ENCODE results near the gene POLR2E.

Gene POLR2E

GRCh38 chr19:1047696-1048147 is 47.5 kb downstream of the POLR2E start:
- no peak for DNase-seq (ENCODE audit: low read depth)
- TF ChIP-seq, protein P1, sequence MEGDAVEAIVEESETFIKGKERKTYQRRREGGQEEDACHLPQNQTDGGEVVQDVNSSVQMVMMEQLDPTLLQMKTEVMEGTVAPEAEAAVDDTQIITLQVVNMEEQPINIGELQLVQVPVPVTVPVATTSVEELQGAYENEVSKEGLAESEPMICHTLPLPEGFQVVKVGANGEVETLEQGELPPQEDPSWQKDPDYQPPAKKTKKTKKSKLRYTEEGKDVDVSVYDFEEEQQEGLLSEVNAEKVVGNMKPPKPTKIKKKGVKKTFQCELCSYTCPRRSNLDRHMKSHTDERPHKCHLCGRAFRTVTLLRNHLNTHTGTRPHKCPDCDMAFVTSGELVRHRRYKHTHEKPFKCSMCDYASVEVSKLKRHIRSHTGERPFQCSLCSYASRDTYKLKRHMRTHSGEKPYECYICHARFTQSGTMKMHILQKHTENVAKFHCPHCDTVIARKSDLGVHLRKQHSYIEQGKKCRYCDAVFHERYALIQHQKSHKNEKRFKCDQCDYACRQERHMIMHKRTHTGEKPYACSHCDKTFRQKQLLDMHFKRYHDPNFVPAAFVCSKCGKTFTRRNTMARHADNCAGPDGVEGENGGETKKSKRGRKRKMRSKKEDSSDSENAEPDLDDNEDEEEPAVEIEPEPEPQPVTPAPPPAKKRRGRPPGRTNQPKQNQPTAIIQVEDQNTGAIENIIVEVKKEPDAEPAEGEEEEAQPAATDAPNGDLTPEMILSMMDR (conservative IDR thresholded peaks at IDR 0.05; ENCODE audit: low read length), result no peak

GRCh38 chr19:1046836-1047695 is 48.1 kb downstream of the POLR2E start:
- no peak for DNase-seq (ENCODE audit: low read depth)
- H3K4me3 ChIP-seq (ENCODE audit: low read length), result no peak overlapping the region
- TF ChIP-seq, protein P1 (conservative IDR thresholded peaks at IDR 0.05; ENCODE audit: low read length), result no peak

More at GRCh38 chr19:1047696-1048147, 47.5 kb downstream of the POLR2E start:
- H3K4me3 ChIP-seq (ENCODE audit: low read length), result no peak overlapping the region

- TF ChIP-seq, protein P1 (conservative IDR thresholded peaks at IDR 0.05; ENCODE audit: low read length), result no peak
- no peak overlapping the region for H3K4me3 ChIP-seq (ENCODE audit: low read length)
- DNase-seq (ENCODE audit: low read depth), result no peak
These were observed 49.0 kb downstream of the POLR2E start for GRCh38 chr19:1046117-1046626.

- TF ChIP-seq, protein P1 (conservative IDR thresholded peaks at IDR 0.05; ENCODE audit: low read length), result no peak
- no peak for DNase-seq (ENCODE audit: low read depth)
- no peak overlapping the region for H3K4me3 ChIP-seq (ENCODE audit: low read length)
These were observed 50.0 kb downstream of the POLR2E start for GRCh38 chr19:1045247-1045603.

- DNase-seq (ENCODE audit: low read depth), result no peak
- TF ChIP-seq, protein P1 (conservative IDR thresholded peaks at IDR 0.05; ENCODE audit: low read length), result no peak
- no peak overlapping the region for H3K4me3 ChIP-seq (ENCODE audit: low read length)
These were observed 52.3 kb downstream of the POLR2E start for GRCh38 chr19:1042689-1043511.

DNA sequence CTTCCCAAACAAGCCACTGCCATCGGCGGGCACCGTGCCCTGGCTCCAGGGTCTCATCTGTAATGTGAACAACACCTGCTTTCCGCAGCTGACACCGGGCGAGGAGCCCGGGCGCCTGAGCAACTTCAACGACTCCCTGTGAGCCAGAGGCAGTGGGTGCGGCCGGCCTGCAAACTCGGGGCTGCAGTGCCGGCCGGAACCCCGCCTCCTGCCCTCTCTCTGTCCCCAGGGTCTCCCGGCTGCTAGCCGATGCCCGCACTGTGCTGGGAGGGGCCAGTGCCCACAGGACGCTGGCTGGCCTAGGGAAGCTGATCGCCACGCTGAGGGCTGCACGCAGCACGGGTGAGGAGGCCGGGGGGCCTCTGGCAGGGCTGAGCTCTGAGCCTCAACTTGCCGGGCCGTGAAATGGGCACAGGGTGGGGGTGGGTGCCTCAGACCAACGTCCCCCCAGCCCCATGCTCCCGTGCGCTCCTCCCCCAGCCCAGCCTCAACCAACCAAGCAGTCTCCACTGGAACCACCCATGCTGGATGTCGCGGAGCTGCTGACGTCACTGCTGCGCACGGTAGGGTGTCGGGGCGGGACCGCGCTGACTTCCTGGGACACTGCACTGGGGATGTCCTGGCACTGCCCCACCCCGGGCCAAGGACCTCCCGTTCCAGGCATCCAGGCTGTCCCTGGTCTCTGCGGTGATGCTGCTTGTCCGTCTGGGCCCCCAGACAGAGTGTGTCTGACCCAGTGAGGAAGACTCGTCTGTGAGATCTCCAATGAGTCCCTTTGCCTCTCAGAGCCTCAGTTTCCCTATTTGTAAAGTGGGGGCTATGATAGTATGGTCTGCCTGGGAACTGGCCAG is 53.1 kb downstream of the POLR2E start:
- DNase-seq (ENCODE audit: low read depth), result no peak
- TF ChIP-seq, protein P1 (conservative IDR thresholded peaks at IDR 0.05; ENCODE audit: low read length), result no peak
- no peak overlapping the region for H3K4me3 ChIP-seq (ENCODE audit: low read length)

Measured in AG10803 (cell line).